GM23248 (cell line): ENCODE measurements around the gene CCL4.

Experiments used
- EZH2 ChIP-seq: fragments of 200-600 bp; sonication (generic); IDR thresholded peaks from 2 replicates; pipeline ENCODE4 v1.6.1; 2018; ENCODE audit warnings: antibody characterized with exemption, mild to moderate bottlenecking; ENCODE audit not compliant: insufficient read depth, poor library complexity, severe bottlenecking
- EZH2phosphoT487 ChIP-seq: fragments of 200-600 bp; sonication (generic); IDR thresholded peaks from 2 replicates; pipeline ENCODE4 v1.6.1; 2018; ENCODE audit warnings: antibody characterized with exemption, moderate library complexity, mild to moderate bottlenecking, low read depth; ENCODE audit not compliant: insufficient read depth

DNA sequence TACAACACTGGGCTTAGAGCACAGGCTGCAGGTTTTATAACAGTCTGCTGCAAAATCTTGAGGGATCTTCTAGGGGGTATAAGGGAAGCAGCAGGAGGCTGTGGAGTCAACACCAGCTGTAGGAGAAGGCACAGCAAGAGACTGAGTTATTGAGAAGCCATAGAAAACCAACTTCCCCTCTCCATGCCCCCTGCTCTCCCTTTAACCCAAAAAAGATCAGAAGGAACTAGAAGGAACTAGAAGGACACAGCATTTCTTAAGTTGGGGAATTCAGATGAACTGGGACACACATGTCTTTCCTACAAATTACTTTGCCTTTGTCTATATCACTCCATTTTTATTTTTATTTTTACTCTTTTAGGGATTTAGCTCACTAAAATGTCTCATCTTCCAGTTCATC lies 45.7 kb upstream of the CCL4 start:
- TF ChIP-seq EZH2 (no peak), EZH2phosphoT487 (no peak)
